CD4-positive, alpha-beta T cell treated with Interleukin-17A for 1 hour (primary cell): ENCODE results near the gene SERPINB10.

Source experiments
- DNase-seq: peaks from one replicate; pipeline ENCODE4 v3.0.0-alpha.2; 2020

Gene SERPINB10

DNA sequence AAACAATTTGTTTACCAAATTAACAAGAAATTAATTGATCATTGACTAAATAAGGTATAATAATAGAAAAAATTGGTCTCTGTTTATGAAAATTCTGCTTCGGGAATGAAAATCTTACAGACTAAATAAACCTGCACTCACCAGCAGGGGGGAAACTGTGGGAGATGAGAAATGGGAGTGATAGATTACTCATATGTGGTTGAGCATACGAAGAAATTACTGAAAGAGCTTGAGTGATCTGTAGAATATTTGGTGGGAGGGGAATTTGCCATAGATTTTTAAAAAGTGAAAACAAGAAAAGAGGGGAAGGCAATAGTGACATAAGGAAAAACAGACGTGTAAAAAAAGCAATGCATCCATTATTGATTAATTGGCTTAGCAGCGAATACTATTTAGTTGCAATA lies 43.5 kb downstream of the SERPINB10 start:
- DNase-seq = no peak

DNA sequence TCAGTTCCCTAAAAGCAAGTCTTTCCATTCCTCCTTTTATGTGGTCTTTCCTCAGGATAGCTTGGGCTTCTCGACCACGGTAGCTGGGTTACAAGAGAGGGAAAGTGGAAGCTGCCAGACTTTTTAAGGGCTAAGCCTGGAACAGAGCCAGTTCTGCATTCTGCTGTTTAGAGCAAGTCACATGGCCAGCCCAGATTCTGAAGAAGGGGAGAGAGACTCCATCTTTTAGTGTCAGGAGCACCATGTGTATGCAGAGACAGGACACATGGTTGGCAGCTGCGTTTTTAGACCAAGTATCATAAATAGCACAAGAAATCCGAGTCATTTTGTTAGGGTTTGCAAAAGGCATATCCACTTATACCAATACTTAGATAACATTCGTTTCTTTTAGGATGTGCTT lies 46.1 kb downstream of the SERPINB10 start:
- DNase-seq = no peak

DNA sequence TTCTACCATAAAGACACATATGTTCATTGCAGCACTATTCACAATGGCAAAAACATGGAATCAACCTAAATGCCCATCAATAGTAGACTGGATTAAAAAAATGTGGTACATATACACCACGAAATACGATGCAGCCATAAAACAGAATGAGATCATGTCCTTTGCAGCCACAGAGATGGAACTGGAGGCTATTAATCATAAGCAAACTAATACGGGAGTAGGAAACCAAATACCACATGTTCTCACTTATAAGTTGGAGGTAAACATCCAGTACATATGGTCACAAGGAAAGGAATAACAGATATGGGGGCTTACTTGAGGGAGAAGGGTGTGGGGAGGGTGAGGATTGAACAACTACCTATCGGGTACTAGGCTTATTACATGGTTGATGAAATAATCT lies 49.0 kb downstream of the SERPINB10 start:
- DNase-seq = no peak

DNA sequence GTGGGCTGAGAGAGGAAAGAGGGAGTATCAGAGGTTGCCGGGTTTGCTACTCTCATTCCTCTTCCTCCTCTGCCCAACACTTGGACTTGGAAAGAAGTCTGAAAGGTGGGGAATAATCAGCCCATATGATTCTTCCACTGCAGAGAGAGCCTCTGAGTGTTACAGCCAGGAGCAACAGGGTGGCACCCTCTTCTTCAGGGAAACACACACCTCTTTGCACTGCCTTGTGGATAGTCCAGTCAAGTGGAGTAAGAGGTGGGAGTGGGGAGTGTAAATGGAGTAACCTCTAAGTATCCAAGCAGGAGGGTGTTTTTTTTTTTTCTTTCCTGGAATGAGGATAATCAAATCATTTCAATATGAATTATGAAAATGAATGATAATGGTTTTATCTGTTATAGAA lies 53.1 kb downstream of the SERPINB10 start:
- DNase-seq = no peak

DNA sequence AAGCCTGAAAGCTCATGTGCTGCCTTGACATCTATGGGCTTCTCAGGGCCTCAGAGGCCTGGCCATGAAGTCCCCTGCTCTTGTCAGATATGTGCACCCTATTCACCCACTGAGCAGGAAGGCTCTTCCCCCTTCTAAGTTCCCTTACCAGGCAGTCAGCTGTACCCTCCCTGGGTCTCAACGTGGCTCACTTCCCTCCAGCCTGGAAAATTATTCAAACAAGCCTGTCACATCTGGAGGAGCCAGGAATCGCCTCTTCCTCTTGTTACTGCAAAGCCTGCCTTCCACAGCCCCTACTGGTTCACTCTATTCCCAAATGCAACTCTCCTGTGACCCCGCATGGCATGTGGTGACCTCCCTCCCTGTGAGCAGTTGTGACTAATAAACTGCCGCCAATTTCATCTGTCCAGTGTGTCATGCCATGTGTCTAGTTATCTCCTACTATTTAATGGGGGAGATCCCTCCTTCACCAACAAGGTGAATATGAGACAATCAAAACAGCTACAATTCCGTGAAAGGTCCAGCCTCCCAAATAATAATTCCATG lies 53.8 kb downstream of the SERPINB10 start:
- DNase-seq = no peak

DNA sequence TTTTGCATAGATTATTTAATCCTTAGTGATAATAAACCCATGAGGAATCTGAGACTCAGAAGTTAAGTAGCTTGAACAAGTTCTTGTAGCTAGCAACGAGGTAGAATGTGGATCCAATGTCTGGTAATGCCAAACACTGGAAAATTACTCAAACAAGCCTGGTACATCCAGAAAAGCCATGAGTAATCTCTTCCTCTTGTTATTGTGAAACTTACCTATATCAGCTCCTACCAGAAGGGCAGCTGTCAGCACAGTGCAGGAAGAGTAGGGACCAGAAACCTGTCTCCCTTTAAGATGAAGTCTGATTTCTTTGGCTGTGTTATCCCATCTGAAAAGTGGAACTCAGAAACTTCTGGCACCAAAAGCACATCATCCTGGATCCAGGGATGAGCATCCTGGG lies 54.4 kb downstream of the SERPINB10 start:
- no peak for DNase-seq

DNA sequence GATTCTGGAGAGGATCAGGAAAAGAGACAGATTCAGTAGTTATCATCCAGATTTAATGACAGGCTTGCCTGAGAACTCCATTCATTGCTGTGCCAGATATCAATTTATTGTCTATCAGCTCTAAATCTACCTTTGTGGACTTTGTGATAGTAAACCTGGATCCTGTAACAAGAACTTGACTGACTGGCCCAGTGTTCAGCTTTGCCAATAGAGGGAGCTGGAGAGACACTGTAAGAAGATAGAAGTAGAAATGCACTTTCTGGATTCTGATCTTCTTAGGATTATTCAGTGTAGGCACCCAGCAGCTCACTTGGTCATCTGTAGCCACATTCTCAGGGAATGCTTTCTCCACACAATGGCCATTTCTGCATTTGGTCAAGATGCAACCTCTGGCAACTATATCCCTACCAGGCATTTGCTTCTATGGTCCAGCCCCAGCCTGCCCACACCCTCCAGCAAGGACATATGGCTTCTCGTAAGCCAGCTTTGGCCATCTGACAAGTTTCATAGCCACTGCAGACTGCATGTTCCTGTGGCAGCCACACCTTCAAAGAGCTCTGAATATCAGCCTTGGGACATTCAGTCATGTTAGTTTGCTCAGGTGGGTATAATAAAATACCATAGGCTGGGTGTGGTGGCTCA lies 56.0 kb downstream of the SERPINB10 start:
- peak; percentile 74 for DNase-seq

DNA sequence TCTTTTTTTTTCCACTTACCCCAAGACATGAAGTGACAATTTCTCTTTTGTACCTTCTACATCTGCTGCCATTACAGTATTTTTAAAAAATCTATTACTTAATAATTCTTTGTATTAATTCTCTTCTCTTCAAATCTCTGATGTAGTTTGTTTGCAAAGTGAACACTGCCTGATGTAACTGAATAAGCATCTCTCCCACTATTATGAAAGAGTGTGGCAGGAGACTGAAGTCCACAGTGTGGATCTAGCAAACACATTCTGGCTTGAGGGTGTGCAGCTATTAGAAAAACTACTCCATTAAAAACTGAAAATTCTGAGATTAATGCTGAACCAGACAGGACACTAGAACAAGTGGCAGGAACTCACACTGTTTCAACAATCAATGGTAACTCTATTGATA lies 57.1 kb downstream of the SERPINB10 start:
- DNase-seq = no peak

DNA sequence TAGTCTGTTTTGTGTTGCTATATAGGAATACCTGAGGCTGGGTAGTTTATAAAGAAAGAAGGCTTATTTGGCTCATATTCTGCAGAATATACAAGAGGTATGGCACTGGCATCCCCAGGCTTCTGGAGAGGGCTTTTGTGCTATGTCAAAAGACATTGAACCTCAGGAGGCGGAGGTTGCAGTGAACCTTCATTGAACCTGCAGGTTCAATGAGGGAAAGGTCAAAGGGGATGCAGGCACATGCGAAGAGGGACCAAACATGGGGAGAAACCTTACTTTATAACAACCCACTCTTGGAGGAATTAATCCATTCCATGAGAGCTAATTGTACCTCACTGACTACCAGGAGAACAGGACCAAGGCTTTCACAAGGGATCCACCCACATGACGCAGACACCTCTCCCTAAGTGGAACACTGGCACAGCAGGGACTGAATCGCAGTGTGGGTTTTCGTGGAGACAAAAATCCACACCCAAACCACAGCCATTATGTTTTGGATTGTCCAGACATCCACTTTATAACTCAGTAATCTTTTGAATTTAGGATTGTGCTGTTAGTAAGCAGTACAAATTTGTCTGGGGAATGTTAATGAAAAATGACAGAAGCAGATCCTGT lies 58.1 kb downstream of the SERPINB10 start:
- no peak for DNase-seq

DNA sequence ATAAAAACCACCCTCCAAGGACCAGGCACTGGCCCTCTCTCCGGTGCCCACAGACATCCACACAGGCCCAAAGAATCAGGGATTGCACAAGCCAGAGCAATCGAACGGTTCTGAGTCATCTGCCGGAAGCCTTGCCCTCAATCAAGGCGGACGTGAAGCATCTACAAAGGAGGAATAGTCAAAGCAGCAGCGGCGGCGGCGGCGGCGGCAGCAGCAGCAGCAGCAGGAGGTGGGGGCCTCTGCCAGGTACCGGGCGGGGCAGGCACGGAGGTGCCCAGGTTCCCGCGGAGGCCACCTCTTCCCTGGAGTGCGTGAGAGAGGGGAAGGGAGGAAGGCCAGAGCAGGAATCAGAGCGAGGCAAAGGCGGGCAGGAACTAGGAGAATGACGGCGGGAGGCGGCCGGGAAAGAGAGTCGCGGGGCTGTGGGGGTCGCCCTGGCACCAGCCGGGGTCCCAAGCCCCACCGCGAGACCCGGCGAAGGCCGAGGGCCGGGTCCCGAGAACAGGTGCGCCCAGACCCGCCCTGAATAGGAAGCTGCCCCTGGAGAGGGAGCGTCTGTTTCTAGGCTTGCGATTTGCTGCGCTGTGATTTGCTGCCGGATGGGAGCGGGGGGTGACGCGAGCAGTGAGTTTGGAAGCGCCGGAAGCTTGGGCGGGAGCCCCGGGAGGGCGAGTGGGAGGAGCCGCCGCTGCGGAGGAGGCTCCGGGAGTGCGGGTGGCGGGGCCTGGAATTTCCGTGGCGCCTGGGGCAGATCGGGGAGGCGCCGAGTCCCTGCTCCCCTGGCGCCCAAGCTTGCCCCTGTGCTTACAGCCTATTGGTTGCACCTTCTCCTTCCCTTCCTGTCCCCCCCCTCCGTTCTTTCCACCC lies 62.4 kb downstream of the SERPINB10 start, which contains the start of gene SERPINB8:
TSS of gene SERPINB8 (plus strand) at position 140 of the 867 bp plus-strand sequence. CDS start 8,228 bp downstream, outside the sequence.
- DNase-seq = peak; percentile 83

DNA sequence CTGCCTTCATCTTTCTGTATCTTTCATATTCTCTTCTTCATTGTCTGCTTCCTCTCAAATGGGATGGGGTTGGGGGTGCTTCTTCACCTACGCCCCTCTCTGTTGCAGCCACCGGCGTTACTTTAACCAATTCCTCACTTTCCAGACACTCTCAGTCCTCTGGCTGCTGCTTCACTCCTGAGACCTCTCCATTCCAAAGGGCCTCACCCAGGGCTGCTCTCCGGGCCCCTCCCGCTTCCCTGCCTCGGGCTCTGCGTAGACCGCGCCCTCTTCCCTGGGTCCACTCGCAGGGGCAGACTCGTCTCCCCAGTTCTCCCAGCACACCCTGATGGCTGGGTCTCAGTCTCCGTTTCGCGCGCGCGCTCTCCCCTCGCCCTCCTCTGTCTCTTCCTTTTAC lies 63.0 kb downstream of the SERPINB10 start:
- DNase-seq = no peak

DNA sequence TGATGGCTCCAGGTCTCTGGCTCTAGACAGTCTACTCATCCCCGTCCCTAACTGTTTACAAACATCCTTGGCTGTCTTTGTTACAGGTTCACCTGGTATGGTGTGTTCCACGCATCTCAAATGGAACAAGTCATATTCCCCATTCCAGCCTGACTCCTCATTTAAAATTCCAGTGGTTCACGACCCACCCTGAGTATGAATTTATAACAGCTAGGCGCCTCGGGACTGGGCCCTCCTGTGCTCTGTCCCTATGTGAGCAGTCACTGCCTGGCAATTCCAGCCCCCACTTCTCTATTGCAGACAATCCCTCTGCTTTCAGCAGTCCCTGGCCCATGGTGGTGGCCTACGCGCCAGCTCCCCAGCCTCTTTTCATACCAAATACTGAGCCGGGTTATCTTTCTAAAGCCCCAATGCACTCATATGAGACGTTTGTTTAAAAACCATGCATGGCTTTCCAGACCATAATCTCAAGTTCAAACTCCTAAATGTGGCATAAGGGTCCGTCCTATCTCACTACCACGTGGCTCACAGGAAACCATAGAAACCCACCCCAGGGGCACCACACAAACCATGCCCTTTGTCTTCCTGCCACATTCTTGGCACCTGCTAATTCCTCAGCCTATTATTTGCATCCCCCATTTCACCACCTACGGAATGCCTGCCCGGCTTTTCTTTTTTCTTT lies 63.7 kb downstream of the SERPINB10 start:
- no peak for DNase-seq

DNA sequence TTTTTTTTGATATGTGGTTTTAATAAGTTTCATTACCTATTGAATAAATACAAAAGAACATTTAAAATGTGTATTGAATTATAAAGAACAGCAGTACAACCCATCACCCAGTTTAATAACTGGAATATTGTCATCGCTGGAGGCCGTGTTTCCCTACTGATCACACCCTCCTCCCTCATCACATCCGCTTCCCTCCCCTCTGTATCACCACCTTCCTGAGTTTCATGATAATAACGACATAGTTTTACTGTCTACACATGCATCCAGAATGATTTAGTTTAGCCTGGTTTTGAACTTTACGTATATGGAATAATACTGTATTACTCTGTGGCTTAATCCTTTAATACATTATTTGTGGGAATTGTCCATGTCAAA lies 64.2 kb downstream of the SERPINB10 start:
- no peak for DNase-seq

DNA sequence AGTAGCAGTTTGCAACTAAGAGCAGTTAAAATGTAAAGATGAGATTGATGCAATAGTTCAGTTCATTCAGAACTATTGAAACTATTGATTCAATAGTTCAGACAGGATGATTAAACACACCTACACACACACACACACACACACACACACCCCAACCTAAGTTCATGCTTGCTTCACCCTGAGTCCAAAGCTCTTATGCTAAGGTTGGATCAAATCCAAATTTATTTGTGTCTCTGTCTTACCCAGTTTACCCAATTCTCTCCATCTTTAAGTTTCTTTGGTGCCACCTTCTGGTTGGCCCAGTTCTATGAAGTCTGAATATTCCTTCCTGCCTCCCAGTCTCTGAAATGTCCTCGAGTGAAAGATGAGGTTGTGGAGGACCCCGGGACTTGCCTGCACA lies 67.2 kb downstream of the SERPINB10 start:
- DNase-seq = peak; percentile 41

DNA sequence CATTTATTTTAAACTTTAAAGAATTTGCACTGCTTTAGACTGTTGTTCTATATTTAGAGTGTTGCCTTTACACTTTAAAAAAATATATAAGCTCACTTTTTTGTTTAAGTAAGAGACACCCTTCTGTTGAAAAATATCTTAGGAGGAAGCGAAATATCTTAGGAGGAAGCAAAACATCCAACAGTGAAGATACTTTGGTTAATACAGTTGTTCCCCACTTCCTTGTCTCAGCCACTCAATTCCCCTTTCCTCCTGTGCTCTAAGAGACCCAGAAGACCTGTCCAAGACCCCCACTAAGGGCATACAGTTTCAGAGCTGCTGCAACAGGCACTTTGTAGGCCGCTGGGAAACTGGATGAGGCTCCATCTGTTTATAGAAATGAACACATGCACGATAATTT lies 67.9 kb downstream of the SERPINB10 start:
- no peak for DNase-seq

DNA sequence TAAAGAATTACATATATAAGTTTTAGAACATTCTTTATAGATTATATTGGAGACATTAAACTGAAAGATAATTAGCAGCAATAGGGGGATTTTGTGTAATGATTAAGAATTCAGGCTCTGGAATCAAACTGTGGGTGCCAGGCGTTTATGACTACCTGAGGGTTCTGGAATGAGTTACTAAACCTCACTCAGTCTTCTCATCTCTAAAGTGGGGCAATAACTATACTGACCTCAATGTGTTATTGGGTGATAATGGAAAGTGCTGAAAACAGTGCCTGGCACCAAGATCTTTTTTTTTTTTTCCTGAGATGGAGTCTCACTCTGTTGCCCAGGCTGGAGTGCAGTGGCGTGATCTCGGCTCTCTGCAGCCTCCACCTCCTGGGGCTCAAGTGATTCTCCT lies 69.3 kb downstream of the SERPINB10 start:
- DNase-seq = no peak

DNA sequence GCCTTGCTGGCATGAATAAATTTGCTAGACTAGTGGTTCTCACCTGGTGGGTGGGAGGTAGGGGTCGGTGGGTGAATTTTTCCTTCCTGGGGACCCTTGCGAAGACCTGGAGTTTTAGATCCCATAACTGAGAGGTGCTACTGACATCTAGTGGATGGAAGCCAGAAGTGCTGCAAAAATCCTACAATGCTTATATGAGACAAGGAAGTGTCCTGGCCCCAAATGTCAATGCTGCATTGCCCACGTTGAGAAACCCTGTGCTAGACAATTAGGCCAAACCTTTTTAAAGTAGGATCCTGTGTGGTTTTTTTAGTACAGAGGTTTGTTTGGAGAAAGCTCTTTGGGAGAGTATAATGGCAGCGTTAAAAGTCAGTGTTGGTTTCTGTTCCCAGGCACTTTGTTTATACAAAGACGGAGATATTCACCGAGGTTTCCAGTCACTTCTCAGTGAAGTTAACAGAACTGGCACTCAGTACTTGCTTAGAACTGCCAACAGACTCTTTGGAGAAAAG lies 71.7 kb downstream of the SERPINB10 start:
- DNase-seq = peak; percentile 67

DNA sequence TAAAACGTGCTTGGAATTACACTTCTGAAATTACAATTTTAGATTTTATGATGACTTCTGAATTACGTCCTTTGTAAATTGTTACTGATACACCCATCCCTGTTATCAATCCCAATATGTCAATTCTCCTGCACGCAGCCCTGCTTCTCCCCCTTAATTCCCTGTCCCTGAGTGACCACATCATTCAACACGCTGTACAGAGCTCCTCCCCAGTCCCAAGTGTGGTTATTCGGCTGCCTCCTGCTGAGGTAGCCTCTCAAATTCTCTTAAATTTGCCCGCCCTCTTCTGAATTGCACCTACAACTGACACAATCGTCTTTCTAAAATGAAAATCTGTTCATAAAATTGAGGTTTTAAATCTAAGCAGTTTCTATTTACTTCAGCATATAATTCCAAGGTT lies 72.3 kb downstream of the SERPINB10 start:
- DNase-seq = no peak

DNA sequence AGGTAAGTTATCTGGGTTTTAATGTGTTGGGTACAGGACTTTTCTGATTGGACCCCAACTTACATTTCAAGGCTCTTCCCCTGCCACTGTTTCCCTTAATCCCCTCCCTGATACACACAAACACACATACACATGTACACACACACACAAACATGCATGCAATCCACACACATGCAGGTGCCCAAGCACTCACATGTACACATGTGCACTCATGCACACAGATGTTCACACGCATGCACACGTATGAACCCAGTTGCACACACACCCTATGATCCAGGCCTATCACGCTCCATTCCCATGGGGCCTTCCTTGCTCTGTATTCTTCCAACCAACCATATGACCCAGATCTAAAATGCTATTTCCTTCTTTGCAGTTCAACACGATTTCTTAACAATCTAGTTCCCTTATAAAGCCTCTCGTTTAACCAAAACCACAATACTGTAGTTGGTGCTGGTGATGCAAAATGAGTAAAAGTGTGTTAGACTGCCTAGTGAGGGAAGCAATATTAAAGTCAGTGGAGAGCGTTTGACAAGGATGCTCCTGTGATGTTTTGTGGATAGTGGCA lies 73.2 kb downstream of the SERPINB10 start:
- DNase-seq = no peak

DNA sequence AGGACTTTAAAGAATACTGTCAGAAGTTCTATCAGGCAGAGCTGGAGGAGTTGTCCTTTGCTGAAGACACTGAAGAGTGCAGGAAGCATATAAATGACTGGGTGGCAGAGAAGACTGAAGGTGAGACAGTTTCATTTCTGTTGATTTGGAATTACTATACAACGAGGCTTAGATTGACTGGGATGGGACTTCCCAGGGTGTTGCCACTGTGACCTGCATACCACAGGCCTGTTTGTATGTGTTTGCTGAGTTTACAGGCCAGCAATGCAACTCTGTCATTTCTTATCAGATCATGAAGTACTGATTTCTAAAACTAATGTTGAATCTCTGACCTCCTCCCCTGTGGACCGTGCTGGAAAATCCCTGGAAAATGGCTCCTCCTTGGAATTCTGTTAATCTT lies 74.0 kb downstream of the SERPINB10 start:
- DNase-seq = no peak

DNA sequence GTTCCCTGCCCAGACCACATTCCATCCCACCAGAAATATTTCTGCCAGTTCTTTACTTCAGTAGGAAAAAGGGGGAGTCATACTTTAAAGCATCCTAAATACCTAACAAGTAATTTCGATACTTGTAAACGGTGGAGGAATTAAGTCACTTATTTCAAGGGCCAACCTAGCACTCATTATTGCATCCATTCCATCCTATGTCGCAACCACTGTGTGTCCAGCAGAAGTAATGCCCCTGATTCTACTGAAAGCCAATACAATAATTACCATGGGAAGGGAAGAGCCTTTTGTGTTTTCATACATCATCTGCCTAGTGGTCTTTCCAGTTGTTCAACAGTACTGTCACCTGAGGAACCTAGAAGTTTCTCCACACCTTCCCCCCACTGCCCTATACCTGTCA lies 74.6 kb downstream of the SERPINB10 start:
- DNase-seq = no peak
